GM12892 (cell line): Measurements from ENCODE around the gene GAPDH.

Experiments used
- POLR2A ChIP-seq: IDR thresholded peaks from 2 replicates; pipeline ENCODE4 v1.6.1; 2011; ENCODE audit warnings: low read depth, low read length, control low read depth
- POLR2AphosphoS5 ChIP-seq: IDR thresholded peaks from 2 replicates; pipeline ENCODE4 v1.6.1; 2011; ENCODE audit warnings: low read depth, low read length, control low read depth

- TF ChIP-seq POLR2AphosphoS5 (peak; percentile 81), POLR2A (peak; percentile 77)
Observed at GRCh38 chr12:6493497-6494257, 40.6 kb upstream of the GAPDH start, which contains the start of gene NCAPD2.
